ENCODE measurements around the gene PARP8. TPM values are rescaled to one million over a fixed set of nuclear protein-coding genes. Genes with fewer than 3 reads are reported as not detected.

The PARP8 gene
- total and polyA plus RNA-seq, 2 of the 8 experiments (the other 6 are each of a cell fraction or from before 2014, with no cell fraction given): 16.6 to 30.6 TPM

GRCh38 chr5:50866415-50866814 is 200.0 kb downstream of the PARP8 start (continued):
- TF ChIP-seq BRCA1 (IDR thresholded peaks at IDR 0.05; ENCODE audit: low read depth, low read length) (no peak), EGR1 (IDR thresholded peaks at IDR 0.05; ENCODE audit: borderline replicate concordance, low read depth, low read length) (no peak), HDAC2 (IDR thresholded peaks at IDR 0.05; ENCODE audit: borderline replicate concordance in 1 of 2, low read depth in 2 of 2, low read length in 2 of 2) (no peak), KDM1A (IDR thresholded peaks at IDR 0.05; ENCODE audit: borderline replicate concordance, low read length) (no peak)

Data from H1 (cell line).